ENCODE results near the gene ASS1.
A peak's percentile ranks its signal among the peaks of the same experiment; 100 is the strongest.

The ASS1 gene

DNA sequence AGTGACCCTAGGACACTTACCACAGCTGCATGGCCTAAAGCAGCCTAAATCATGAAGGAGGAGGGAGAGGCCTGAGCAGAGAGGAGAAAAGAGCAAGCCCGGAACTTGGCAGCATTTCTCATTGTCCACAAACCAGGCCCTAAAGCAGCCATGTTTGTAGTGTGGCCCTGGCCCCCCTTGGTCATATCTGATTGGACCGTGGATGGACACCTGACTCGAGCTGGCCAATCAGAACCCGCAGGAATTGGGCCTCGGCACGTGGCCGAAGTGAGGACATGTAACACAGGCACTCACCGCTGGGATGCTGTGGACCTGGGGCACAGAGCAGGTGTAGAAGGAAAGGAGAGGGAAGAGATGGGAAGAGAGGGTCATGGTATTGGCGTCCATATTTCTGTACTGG lies 56.9 kb downstream of the ASS1 start:
- no peak for DNase-seq

DNA sequence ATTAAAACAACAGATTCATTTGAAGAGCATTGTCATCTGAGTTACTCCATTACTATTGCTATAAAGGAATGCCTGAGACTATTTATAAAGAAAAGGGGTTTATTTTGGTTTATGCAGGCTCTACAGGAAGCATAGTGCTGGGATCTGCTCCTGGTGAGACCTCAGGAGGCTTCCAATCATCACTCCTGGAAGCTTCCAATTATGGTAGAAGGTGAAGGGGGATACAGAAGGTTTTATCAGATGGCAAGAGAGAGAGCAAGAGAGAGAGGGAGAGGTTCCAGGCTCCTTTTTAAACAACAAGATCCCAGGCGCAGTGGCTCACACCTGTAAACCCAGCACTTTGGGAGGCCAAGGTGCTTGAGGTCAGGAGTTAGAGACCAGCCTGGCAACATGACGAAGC lies 63.5 kb downstream of the ASS1 start:
- DNase-seq: no peak

DNA sequence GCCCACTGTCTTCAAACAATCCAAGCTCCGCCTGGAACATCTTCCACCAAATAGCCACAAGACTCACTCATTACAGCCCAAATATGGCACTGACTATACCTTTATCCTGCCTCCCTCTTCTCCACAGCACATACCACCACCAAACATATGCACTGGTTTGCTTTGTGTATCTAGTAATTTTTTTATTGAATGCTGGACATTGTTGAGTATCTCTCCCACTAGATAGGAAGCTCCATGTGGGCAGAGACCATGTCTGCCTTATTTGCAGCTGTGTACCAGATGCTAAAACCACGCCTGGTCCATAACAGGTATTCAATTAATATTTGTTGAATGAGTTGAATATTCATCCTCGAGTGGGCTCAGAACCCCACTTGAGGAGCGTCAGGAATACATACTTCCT lies 67.4 kb downstream of the ASS1 start:
- no peak for DNase-seq

DNA sequence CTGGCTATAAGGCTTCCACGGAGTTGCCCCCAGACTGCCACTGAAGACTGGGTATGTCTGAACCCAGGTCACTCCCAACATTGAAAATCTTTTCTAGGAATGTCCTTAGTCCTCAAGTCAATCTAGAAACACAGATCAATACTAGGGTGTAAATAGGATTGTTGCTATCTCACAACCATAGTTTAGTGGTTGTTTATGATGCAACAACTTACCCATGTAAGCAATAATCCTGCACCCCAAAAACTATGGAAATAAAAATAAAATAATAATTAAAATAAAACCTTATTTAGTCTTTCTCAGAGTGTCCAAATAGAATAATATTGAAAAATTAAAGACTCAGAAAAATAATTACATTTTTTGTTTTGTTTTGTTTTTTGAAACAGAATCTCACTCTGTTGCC lies 68.3 kb downstream of the ASS1 start:
- no peak for DNase-seq

DNA sequence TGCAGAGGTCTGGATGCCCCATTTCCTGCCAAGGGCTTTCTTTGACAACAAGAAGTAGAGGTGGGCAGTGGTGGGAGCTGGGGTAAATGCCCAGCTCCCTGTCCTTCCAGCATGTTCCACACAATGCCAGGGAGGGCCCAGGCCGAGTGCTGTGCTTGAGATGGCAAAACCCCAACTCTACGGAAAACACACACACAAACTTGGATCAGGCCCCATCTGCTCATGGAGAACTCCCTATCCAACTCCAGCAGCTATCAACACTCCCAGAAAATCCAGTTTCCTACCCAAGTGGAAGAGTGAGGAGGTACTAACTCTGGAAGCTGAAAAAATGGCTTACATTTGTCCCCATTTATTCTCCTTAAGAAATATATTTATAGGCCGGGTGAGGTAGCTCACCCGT lies 73.5 kb downstream of the ASS1 start:
- DNase-seq: no peak

DNA sequence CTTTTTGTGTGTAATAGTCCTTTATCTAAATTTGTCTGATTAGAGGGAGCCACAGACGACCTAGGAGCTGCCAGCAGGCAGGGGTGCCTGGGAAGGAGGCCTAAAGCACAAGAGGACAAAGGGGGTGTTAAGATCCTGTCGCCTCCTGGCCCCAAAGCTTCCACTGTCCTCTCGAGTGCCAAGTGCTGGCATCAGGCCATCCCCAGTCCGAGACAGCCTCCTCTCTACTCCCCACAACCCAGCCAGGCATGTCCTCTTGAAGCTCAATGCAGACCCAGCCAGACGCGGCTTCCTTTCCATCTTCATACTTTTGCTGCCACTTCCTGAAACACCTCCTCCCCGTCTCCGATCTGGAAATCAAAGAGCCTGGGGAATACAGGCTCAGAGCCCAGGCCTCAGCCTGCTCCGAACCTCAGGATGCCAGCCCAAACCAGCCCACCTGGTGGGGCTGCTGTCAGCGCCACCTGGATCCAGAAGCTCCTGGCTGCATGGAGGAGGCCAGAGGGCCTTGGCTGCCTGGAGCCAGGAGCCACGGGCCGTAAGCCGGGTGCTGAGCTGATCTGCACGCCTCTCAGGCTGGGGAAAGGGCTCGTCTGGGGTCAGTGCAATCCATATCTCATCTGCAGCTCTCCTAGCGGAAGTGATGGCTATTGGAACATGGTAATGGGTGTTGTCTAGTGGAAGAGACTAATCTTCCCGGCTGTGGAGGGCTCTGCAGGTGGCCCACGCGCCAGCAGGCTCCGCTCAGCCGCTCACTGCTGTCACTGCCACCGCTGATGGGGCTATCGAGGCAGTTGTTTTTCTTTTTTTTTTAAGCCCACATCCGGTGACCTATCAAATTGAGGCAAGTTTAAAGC lies 74.4 kb downstream of the ASS1 start:
- DNase-seq: no peak

DNA sequence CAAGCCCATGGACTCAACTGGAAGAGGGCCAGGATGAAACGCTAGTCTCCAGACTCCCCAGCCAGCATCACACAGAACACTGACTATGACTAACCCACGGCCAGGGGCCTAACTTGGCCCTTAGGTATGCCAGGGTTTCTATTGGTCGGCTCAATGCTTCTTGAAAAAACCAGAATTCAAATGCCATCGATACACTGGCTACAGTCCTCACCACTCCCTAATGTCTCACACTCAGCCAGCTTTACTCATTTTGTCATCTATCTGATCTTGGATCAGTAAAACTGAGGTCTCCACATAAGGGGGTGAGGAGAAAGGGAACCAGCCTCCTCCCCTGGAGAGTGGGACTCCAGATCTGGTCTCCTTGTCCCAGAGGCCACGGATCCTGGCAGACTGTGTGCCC lies 75.2 kb downstream of the ASS1 start:
- DNase-seq: no peak

DNA sequence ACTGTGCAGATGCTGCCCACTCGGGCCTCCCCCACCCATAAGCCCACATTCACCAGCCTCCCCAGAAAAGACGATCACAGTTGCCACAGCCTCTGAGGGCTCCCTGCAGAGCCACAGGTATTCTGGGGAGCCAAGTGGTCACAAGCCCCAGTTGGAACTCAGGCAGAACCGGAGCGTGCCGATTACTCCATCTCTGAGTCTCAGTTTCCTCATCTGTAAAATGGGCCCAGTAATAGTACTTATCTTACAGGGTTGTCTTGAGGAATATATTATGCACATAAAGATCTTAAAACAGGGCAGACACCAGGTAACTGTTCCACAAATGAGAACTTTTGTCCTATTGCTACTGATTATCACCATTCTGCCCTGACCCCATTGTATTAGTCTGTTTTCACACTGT lies 77.0 kb downstream of the ASS1 start:
- DNase-seq: no peak

DNA sequence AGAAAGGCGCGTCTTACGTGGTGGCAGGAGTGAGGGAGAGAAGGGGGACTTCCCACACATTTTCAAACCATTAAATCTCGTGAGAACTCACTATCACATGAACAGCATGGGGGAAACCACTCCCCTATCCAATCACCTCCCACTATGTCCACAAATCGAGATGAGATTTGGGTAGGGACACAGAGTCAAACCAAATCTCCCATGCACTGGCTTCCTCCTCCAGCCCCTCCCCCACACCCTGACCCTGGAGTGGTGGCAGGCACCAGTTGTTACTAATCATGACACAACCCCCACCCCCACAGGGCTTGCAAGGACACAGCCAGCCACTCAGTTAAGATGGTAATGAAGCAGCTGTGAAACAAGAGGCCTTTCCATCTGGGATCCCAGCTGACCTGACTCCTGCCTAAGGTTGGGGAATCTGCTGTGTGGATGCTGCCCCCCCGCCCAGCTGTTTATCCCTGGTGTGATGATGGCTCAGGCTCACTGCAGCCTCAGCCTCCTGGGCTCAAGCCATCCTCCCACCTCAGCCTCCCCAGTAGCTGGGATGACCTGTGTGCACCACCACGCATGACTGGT lies 77.6 kb downstream of the ASS1 start:
- DNase-seq: no peak

DNA sequence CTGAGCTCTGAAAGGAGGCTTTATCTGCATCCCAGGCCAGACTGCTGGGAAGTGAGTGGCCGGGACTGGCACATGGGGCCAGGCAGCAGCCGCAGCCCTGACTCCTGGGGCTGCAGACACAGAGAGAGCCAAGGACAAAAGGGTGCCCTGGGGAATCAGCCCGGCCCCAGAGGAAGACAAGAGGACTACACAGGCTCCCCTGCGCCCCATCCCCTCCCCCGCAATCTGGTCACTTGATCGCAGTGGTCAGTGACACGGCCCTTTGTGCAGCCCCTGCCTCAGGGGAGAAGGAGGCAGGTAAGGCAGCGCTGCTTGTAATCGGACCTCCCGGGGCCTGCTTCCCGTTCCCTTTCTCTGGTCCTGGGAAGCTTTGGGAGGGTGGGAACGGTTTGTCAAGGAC lies 79.2 kb downstream of the ASS1 start:
- no peak for DNase-seq

DNA sequence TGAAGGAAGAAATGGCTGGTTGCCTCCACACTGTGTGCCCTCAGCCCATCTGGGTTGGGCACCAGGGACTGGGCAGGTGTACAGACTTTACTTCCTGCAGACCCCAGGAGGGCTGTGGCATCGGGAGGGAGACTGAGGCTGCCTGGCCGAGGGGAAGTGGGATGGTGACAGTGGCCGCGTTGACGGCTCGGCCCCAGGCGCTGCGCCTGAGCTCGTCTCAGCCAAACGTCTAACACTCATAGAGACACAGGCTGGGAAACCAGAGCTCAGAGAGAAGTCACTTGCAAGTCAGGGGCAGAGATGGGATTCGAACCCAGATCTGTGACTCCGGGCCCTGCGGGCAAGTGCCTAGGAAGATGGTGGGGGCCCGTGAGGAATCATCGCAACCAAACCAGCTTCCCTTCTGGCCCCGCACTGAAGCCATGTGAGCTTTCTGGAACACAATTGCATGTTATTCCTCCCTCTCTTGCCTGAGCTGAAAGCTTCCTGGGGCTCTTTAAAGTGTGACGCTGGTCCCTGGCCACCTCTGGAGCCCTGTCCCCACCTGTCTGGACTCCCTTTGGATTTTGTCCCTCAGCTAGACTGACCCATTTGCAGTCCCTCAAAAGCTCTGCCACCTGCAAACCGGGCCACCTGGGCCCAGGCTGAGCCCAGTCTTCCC lies 81.6 kb downstream of the ASS1 start:
- no peak for DNase-seq

DNA sequence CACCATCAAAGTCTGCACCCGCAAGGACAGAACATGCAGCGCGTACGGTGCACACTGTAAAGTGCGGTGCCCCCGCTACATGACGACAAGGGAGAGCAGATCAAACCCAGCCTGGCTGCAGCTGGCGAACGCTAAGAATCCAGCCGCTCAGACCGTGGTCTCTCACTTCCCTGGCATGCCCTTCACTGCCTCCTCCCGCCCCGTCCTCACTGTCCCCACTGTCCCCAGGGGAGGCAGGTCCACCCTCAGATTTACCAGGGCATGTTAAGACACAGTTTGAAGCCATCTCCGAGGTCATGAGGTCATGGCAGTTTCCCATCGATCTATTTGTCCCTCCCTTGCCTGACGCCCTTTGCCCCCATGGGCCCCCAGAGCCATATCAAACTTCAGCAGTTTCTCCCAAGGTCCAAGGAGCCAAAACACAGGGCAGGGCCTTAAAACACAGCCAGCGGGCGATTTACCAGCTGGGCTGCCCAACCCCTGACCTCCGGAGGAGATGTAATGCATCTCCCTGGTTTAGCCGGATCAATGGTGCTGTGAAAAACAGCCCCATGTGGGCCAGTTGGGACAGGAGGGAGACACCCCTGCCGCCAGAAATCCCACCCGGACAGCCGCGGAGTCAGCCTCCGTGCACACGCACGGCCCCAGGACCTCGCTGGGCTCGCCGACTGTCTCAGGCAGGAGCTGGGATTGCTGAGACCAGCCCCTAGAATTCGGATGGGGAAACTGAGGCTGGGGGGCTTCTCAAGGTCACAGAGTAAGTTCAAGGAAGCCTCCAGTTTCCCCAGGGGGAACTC lies 82.3 kb downstream of the ASS1 start:
- DNase-seq: no peak

DNA sequence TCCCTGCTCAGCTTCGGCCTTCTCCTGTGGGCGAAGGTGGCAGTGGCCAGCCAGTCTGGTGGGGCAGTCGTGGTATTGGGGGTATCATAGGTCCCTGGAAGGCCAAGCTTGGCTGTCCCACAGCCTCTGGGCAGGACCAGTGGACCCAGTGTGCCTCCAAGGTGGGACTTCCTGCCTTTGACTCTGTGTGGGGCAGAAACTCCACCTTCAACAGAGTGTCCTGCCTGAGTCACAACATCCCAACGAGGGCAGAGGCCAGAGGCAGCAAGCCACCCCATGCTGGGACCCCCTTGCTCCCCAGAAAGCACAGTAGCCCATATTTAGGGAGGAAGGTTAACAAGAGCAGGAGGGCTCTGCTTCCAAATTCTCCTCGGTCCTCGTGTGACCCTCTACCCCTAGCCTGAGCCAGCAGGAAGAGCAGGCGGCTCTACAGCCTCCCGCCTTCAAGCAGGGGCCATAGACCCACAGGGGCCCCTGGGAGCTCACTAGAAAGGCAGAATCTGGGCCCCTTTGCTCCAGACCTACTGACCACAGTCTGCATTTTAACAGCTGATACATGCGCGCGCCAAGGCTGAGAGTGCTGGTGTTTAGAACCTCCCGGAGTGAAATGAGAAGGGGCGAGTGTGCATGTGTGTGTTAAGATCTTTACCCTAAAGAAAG lies 83.0 kb downstream of the ASS1 start:
- DNase-seq: no peak

DNA sequence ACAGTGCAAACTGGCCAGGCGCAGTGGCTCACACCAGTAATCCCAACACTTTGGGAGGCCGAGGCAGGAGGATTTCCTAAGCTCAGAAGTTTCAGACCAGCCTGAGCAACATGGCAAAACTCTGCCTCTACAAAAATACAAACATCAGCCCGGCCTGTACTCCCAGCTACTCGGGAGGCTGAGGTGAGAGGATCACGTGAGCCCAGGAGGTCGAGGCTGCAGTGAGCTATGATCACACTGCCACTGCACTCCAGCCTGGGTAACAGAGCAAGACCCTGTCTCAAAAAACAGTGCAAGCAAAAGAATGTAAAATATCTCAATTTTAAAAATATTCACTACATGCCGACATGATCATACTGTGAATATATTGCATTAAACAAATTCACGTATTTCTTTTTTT lies 83.9 kb downstream of the ASS1 start:
- no peak for DNase-seq

DNA sequence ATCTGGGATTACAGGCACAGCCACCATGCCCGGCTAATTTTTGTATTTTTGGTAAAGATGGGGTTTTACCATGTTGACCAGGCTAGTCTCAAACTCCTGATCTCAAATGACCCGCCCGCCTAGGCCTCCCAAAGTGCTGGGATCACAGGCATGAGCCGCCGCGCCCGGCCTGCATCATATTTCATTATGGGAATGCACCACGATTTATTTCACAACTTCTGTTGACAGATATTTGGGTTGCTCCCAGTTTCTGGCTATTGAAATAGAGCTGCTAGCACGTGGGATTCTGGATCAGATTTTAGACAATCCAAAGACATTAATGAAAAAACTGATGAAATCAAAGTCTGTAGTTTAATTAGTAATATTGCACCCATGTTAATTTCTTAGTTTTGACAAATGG lies 86.2 kb downstream of the ASS1 start:
- no peak for DNase-seq

DNA sequence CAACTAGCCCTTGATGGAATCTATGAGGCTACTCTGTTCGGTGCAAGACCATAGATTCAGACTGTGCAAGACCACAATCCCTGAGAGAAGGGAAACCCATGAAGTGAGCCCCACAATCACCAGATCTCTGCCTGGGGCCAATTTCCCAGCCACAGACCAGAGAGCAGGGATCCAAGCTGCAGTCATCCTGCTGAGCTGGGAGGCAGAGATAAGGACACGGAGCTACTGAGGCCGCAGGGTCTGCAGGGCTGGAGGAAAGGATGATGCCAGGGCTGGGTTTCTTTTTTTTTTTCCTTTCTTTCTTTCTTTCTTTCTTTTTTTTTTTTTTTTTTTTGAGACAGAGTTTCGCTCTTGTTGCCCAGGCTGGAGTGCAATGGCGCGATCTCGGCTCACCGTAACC lies 86.9 kb downstream of the ASS1 start:
- no peak for DNase-seq

DNA sequence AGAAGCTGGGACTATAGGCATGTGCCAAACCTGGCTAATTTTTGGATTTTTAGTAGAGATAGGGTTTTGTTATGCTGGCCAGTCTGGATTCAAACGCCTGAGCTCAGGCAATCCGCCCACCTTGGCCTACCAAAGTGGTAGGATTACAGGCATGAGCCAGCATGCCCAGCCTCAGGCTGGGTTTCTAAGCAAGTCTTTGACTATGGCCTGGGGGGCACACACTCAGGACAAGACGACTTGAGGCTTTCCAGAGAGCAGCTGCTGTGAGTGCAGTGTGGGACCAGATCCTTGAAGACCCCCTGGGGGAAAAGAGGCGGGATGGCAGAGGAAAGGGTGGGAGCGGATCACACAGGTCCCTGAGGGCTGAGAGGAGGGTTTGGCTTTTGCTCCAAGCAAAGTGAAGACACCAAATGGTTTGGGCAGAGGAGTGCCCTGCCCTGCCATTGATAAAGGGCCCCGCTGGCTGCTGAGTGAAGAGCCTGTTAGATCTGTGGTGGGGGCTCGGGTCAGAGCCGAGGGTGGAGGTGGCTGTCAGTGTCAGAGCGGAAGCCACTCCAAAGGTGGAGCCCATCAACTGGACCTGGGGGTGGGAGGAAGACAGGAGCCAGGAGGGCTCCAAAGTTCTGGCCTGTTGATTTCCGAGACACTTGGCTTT lies 87.8 kb downstream of the ASS1 start:
- no peak for DNase-seq

DNA sequence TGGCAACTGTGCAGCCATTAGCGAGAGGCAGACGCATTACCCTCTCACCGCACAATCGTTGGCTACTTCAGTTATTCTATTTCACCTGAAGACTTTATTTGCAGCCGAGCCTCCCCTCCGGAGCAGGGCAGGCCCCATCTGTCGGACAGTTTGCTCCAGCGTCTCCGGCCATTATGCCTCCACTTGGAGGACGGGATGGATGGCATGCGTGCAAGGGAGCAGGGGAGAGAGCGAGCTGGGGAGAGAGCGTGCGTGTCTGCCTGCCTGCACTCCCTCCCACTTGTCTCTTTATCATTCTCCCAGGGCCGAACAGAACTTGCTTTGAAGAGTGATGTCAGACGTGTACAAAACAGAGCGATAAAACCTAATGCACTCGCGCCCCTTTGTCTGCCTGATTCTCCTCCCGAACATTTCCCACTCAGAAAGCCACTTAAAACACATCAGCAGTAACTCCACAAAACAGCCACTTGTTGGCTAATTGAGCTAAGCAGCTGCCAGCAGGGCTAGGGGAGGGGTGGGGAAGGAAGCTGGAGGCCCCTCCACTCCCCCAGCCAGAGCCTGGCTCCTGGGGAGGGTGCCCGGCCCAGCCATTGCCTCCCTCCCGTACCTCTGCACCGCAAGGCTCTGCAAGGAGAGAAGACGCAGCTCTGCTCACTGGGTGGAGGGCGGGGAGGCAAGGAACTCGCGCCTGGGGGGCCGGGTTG lies 91.2 kb downstream of the ASS1 start:
- peak; percentile 99 for DNase-seq

DNA sequence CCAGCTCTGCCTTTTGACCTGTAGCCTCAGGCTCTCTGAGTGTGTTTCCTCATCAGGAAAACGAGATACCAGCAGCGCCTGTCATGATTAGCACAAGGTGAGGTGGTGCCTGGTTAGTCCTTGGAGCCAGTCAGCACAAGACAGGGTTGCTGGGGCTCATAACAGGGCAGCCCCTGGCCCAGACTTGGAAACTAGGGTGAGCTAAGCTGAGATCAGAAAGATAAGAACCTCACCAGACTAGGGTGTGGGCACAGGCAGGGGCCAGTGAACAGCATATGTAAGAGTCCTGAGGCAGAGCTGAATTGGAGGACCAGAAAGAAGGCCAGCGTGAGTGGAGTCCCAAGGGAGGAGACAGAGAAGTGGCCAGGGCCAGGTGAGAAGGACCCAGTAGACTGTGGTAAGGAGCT lies 91.9 kb downstream of the ASS1 start:
- DNase-seq: no peak

DNA sequence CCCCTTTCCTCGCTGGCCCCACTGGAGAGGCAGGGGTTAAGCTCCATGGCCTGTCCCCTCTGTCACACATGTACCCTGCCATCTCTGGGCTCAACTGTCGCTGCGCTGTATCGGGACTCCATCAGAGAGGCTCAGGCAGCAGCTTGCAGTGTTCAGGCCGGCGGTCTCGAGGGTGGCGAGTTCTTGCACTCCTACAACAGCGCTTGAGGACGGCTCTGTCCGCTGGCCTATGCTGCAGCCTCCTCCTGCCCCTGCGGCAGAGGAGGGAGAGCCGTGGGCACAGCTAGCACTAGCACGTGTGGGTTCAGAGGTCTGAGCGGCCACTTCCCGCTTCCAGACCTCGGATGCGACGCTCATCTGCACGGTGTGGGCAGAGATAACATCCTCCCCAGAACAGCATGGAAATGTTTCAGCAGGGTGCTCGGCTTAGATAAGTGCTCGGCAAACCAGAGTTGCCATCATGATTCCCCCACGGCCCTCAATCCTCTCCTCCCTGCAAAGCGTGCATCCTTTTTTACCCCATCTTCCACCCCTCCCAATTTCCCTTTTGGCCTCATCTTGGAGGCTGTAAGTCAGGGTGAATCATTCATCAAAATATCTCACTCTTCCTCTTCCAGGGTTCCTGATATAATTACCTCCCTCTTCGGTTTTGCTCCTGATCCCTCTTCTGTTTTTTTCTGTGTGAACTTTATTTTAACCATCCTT lies 92.7 kb downstream of the ASS1 start:
- DNase-seq: no peak
